HK-2 (cell line): ENCODE results near the gene PTF1A.
A peak's percentile ranks its signal among the peaks of the same experiment; 100 is the strongest.

Experiments used
- DNase-seq: peaks from one replicate; pipeline ENCODE4 v3.0.0-alpha.2; 2018; ENCODE audit not compliant: unreplicated experiment

Gene PTF1A

DNA sequence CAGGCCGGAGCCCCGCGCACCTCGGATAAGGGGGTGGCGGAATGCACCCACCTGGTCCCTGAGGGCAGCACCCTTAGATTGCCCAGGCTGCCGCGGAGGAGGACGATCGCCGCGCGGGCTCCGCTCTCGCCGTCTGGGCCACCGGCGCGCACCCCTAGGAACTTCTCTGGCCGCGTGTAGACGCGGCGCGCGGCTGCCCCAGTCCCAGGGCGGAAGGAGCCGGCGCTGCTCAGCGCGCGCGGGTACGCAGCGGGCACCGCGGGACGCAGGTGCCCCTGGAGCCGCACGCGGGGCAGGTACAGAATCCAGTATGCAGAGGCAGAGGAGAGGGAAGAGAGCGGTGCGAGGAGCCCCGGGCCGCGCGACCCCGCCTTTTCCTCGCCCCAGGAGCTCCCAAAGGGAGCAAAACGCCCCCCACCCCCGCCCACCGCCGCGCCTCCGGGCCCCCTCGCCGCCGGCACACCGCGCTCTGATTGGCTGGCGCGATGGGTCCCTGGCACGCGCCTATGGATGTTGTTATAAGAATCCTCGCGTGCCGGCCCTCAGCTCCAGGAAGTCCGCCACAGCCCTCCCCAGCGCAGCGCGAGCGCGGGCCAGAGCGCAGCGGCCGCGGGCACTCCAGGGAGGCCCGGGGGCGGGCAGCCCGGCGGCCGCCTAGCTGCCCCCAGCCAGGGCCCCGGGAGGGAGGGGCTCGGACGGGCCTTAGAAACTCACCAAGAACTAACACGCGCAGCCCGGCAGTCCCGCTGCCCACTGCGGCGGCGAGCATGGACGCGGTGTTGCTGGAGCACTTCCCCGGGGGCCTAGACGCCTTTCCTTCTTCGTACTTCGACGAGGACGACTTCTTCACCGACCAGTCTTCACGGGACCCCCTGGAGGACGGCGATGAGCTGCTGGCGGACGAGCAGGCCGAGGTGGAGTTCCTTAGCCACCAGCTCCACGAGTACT, at the start of gene PTF1A:
Gene PTF1A (plus strand): TSS at position 549 of the 948 bp plus-strand sequence. CDS start 219 bp downstream, at position 768.
- no peak for DNase-seq

DNA sequence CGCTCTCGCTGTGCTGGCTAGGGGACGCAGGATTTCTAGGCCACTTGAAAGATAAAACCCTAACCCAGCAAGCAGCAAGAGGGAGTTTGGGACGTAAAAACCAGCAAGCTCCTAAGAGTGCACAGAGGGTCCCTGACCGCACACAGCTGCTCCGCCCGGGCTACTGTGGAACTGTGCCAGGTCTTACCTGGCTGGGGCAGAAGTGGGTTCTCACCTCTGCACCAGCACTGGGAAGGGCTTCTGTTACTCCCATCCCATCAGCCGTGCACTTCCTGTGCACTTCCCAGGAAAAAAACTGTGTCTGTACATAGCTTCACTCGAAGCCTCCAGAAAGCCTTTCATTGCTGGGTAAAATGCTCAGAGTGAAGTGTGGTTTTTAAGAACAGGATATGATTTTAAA, 45.9 kb upstream of the PTF1A start:
- DNase-seq, result no peak

- no peak for DNase-seq
These were observed 45.1 kb upstream of the PTF1A start for GRCh38 chr10:23147035-23147434.

DNA sequence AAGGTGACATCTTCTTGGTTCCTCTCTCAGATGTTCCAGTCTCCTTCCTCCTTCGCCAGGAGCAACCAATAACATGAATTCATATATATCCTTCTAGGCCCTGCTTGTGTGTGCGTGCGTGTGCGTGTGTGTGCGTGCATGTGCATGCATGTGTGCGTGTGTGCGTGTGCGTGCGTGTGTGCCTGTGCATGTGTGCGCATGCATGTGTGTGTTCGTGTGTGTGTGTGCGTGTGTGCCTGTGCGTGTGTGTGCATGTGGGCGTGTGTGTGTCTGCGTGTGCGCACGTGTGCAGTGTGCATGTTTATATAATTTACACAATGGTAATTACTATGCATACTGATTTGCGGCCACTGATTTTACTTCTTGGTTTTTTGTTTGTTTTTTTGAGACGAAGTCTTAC, 43.9 kb upstream of the PTF1A start:
- DNase-seq, result no peak

GRCh38 chr10:23150091-23150490, 42.0 kb upstream of the PTF1A start:
- no peak for DNase-seq

DNA sequence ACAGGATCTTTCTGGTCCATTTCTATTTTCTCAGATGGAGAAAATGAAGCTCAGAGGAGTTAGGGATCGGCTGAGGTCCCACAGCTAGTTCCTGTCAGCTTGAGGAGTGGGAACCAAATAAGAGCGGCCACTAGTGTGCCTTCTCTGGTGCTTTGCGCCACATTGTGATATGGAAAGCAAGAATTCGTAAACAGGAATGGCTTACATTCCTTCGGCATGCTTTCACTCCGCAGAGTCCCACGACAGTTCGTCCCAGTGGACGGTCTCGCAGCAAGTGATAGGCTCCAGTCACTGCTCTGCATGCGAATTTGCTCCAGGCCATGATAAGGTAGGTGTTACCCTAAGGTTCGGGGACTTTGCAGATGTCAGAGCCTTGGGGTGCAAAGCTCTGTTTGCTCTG, 41.5 kb upstream of the PTF1A start:
- DNase-seq, result no peak

DNA sequence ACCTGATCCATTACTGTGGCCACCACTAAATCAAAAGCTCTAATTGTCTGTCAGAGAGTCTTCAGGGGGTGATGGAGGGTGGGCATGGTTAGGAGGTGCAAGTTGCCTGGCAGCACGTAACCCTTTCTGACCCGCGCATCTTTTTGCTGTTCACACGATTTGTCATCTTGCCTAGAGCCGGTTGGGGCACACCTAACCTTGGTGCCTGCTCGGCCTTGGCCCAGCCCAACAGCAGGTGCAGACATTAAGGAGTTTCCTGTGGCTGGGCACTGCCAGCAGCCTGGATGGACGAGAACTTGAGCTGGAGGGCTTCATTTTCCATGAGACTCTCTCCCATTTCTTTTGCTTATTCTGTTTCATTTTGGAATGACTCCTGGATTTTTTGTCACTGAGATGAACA, 41.0 kb upstream of the PTF1A start:
- no peak for DNase-seq

DNA sequence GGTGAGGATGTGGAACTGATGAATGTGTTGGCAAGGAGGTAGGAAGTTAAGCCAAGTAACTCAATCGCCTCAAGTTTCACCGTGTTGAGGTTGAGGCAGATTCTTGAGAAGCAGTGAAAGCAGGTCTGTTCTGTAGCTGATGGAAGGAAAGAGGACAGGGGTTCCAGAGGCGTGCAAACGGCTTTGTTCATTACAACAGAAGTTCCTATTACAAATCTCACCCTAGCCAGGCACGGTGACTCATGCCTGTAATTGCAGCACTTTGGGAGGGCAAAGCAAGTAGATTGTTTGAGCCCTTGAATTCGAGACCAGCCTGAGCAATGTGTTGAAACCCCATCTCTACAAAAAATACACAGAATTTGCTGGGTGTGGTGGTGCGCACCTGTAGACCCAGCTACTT, 36.9 kb upstream of the PTF1A start:
- DNase-seq, result no peak

DNA sequence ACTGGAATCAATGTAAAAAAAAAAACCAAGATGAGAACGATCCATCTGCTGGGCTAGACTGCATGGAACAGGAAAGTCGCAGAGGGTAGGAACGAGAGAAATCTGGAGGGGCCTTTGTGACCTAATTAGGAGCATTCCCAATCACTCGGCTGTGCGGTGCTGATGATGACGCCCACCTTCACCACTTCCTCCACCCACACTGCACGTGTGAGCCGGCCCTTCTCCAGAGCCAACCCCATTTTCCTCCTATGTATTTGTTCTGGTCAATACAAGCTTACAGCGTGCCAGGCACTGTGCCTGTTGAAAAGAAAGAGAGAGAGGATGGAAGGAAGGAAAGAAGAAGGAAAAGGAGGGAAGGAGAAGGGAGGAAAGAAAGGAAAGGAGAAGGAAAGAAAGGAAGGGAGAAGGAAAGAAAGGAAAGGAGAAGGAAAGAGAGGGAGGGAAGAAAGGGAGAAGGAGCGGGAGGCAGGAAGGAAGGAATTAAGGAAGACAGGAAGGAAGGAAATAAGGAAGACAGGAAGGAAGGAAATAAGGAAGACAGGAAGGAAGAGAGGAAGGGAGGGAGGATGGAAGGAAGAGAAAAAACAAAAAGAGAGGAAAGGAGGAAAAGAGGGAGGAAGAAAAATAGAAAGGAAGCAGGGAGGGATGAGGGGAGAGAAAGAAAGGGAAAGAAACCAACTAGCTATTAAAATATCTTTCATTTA, 35.5 kb upstream of the PTF1A start:
- DNase-seq, result no peak

GRCh38 chr10:23157239-23157681, 34.9 kb upstream of the PTF1A start:
- DNase-seq, result no peak

DNA sequence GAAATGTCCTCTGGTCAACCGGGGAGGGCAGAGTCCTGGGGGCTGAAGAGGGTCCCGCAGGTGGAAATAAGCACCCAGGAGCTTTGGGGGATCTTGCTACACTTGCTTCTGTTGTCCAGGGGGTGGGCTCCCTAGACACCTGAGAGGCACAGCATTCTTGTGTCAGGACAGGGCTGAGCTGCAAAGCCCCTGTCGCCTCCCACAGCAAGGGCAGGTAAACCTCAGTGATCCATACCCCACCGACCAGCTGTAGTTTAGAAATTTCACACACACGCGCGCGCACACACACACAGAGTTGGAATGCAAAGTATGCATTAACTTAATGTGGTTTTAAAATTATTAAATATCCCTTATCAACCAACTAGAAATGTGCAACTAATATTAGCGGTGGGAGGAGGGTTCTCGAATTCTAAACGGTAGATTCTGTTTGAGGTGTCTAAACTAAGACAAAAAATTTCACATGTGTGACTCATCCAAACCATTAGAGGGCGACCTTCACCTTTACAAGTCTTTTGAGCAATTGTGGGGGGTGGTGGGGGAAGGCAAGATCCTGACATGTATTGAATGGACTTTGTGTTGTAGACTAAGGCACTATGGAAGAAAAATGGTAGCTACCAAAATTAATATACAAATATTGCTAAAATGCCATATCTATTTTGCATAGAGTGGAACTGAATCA, 34.3 kb upstream of the PTF1A start:
- DNase-seq, result no peak

DNA sequence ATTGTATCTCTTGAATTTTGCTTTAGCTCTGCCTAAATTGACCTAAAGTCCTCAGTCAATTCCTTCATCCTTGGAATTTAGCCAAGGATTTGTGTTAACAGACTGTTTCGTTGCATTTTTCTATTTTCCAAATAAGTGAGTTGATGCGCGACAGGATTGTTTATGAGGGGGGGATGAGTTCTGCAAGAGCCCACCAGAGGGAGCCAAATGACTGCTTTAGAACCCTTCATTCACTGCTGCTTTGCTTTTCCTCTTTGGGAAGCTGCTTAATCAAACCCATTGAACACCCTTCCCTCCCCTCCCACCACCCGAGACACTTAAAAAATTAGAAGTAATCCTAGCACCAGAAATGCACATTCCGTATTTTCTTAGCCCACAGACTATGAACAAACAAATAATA, 33.7 kb upstream of the PTF1A start:
- DNase-seq, result peak; percentile 11

DNA sequence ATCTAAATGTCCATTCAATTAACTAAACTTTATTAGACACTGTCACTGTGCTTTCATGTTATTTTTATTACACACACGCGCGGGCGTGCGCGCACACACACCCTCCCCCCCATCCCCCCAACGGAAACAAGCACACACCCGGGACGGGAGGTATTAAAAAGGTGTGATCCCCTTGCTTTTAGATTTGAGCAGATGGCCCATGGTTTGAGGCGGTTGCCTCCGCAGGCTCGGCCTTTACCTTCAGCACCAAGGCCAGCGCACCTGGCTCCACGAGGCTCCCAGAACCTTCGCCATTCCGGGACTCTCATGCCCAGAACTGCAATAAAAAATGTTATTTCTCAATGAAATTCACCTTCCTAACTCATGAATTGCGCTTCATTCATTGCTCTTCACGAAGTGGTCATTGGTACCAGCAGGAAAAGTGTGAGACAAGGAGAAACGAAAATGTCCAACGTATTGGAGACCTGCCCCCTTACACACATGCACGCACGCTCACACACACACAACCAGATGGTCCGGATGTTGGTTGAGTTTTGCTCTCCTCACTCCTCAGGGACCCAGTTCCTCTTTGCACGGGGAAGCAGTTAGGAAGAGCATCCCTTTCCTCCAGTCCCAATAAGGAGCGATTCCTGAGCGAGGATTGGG, 20.8 kb upstream of the PTF1A start:
- DNase-seq, result peak; percentile 14

GRCh38 chr10:23172429-23173213, 19.5 kb upstream of the PTF1A start:
- DNase-seq, result no peak

- DNase-seq, result no peak
These were observed 18.7 kb upstream of the PTF1A start for GRCh38 chr10:23173214-23174073.

GRCh38 chr10:23174074-23174976, 17.8 kb upstream of the PTF1A start:
- no peak for DNase-seq

DNA sequence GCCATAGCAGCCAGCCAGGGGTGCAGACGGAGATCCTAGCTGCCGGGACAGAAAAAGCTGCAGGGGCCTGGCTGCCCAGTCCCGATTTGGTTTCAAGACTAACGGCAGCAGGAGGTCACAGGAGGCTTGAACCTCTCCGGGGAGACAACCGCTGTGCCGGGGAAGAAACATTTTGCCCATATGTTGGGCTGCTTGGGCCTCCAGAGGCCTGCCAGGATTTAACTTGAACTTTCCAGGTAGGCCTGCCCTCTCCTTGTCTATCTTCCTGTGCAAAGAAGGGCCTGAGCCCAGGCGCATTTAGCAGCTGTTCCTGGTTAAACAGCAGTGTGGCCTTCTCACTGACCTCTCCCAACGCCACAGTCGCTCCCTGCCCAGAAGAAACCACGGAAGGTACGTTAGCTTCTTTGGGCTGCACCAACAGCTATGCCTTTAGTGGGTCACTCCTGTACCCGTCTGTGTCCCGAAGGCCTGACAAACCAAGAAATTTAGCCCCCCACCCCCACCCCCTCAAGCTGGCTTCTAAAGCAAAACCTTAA, 17.1 kb upstream of the PTF1A start:
- no peak for DNase-seq

DNA sequence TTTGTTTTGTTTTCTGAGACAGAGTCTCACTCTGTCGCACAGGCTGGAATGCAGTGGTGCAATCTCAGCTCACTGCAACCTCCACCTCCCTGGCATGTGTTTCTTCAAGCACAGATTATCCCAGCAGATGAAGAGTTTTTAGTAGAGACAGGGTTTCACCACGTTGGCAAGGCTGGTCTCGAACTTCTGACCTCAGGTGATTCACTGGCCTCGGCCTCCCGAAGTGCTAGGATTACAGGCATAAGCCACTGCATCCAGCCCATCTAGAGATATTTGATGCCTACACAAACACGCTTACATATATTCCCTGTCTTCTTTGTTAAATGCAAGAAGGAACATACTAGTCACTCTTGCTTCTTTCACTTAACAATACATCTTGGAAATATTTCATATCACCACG, 5.9 kb upstream of the PTF1A start:
- DNase-seq, result no peak

- no peak for DNase-seq
These were observed 5.4 kb upstream of the PTF1A start for GRCh38 chr10:23186697-23187096.
